Stimulated activated effector memory CD8-positive, alpha-beta T cell treated with anti-CD3 and anti-CD28 coated beads, Interleukin-12 subunit alpha, Interleukin-12 subunit beta, amount 100 ng/mL, for 72 hours (primary cell): ENCODE results near the gene FGGY.
A peak's percentile ranks its signal among the peaks of the same experiment; 100 is the strongest.
"Not testable (repeated sequence)": the region's sequence is repeated elsewhere in the genome, so short reads cannot be mapped to it uniquely, and the experiment has no call there.

Experiments used
- ATAC-seq: fragments of 150-1000 bp; cut with Tn5 transposase; 2 replicates; pipeline ENCODE4 v1.10.0; 2021
- DNase-seq, 2 donors: peaks; one replicate each; pipeline ENCODE4 v3.0.0; 2021 to 2022; ENCODE audit warnings: low spot score in 2 of 2
- H3K27ac Mint-ChIP-seq: one replicate; pipeline ENCODE4 v1.8.0; 2022; ENCODE audit warnings: mild to moderate bottlenecking, mixed read lengths
- H3K36me3 Mint-ChIP-seq: one replicate; pipeline ENCODE4 v1.8.0; 2022; ENCODE audit warnings: mild to moderate bottlenecking, mixed read lengths
- H3K4me1 Mint-ChIP-seq: one replicate; pipeline ENCODE4 v1.8.0; 2022; ENCODE audit warnings: mixed read lengths
- H3K4me3 Mint-ChIP-seq: one replicate; pipeline ENCODE4 v1.8.0; 2022; ENCODE audit warnings: mild to moderate bottlenecking, mixed read lengths
- H3K9me3 Mint-ChIP-seq: one replicate; pipeline ENCODE4 v1.8.0; 2022; ENCODE audit warnings: mixed read lengths

Gene FGGY

GRCh38 chr1:59730302-59730701 lies 433.4 kb downstream of the FGGY start:
- no peaks in the 10 kb centered on the region for H3K36me3 Mint-ChIP-seq
- ATAC-seq = no peak
- H3K4me3 Mint-ChIP-seq = no peak overlapping the region
- no peak overlapping the region for H3K27ac Mint-ChIP-seq
- no peaks in the 10 kb centered on the region for H3K4me1 Mint-ChIP-seq
- no peak for DNase-seq
- H3K9me3 Mint-ChIP-seq = no peaks in the 10 kb centered on the region

GRCh38 chr1:59730759-59731478 lies 434.0 kb downstream of the FGGY start:
- DNase-seq = no peak
- H3K9me3 Mint-ChIP-seq = no peaks in the 10 kb centered on the region
- no peak overlapping the region for H3K4me3 Mint-ChIP-seq
- H3K4me1 Mint-ChIP-seq = no peaks in the 10 kb centered on the region
- H3K36me3 Mint-ChIP-seq = no peaks in the 10 kb centered on the region
- peak; percentile 79 for ATAC-seq
- H3K27ac Mint-ChIP-seq = no peak overlapping the region

GRCh38 chr1:59731591-59731990 lies 434.7 kb downstream of the FGGY start:
- no peak overlapping the region for H3K4me3 Mint-ChIP-seq
- ATAC-seq (no peak), DNase-seq (no peak)
- H3K27ac Mint-ChIP-seq = no peak overlapping the region
- H3K9me3 Mint-ChIP-seq = peaks cover 3% of the 10 kb centered on the region
- H3K4me1 Mint-ChIP-seq = no peaks in the 10 kb centered on the region
- no peaks in the 10 kb centered on the region for H3K36me3 Mint-ChIP-seq

GRCh38 chr1:59732214-59732955 lies 435.5 kb downstream of the FGGY start:
- ATAC-seq (no peak), DNase-seq (no peak)
- no peak overlapping the region for H3K27ac Mint-ChIP-seq
- H3K36me3 Mint-ChIP-seq = no peaks in the 10 kb centered on the region
- H3K4me1 Mint-ChIP-seq = no peaks in the 10 kb centered on the region
- H3K9me3 Mint-ChIP-seq = peaks cover 4% of the 10 kb centered on the region
- H3K4me3 Mint-ChIP-seq = no peak overlapping the region

GRCh38 chr1:59733443-59734141 lies 436.7 kb downstream of the FGGY start:
- no peak for DNase-seq
- no peak for ATAC-seq
- Mint-ChIP-seq H3K9me3 (peaks cover 4% of the 10 kb centered on the region), H3K27ac (no peak overlapping the region), H3K4me3 (no peak overlapping the region), H3K4me1 (no peaks in the 10 kb centered on the region), H3K36me3 (no peaks in the 10 kb centered on the region)

GRCh38 chr1:59735927-59736326 lies 439.0 kb downstream of the FGGY start:
- not testable (repeated sequence) for H3K36me3 Mint-ChIP-seq, H3K27ac Mint-ChIP-seq, H3K4me3 Mint-ChIP-seq

GRCh38 chr1:59736744-59737143 lies 439.9 kb downstream of the FGGY start:
- Mint-ChIP-seq H3K4me3 (no peak overlapping the region), H3K36me3 (no peaks in the 10 kb centered on the region)
- no peak for ATAC-seq

More at GRCh38 chr1:59735927-59736326, 439.0 kb downstream of the FGGY start:
- not testable (repeated sequence) for DNase-seq, ATAC-seq, H3K9me3 Mint-ChIP-seq, H3K4me1 Mint-ChIP-seq

GRCh38 chr1:59737638-59738037 lies 440.7 kb downstream of the FGGY start:
- Mint-ChIP-seq H3K36me3 (no peaks in the 10 kb centered on the region), H3K4me1 (no peaks in the 10 kb centered on the region), H3K27ac (no peak overlapping the region), H3K4me3 (no peak overlapping the region), H3K9me3 (peaks cover 4% of the 10 kb centered on the region)
- DNase-seq (no peak), ATAC-seq (no peak)

More at GRCh38 chr1:59736744-59737143, 439.9 kb downstream of the FGGY start:
- Mint-ChIP-seq H3K27ac (no peak overlapping the region), H3K4me1 (no peaks in the 10 kb centered on the region), H3K9me3 (peaks cover 4% of the 10 kb centered on the region)
- DNase-seq = no peak

GRCh38 chr1:59738152-59738551 lies 441.3 kb downstream of the FGGY start:
- no peak for ATAC-seq
- Mint-ChIP-seq H3K9me3 (peaks cover 4% of the 10 kb centered on the region), H3K36me3 (no peaks in the 10 kb centered on the region), H3K4me3 (no peak overlapping the region), H3K27ac (no peak overlapping the region), H3K4me1 (no peaks in the 10 kb centered on the region)
- no peak for DNase-seq

- Mint-ChIP-seq H3K36me3 (no peaks in the 10 kb centered on the region), H3K4me3 (no peak overlapping the region), H3K9me3 (peaks cover 4% of the 10 kb centered on the region), H3K27ac (no peak overlapping the region), H3K4me1 (no peaks in the 10 kb centered on the region)
- no peak for ATAC-seq
- no peak for DNase-seq
Observed at GRCh38 chr1:59738591-59739015, 441.7 kb downstream of the FGGY start.

- DNase-seq = no peak
- Mint-ChIP-seq H3K4me1 (no peaks in the 10 kb centered on the region), H3K9me3 (peaks cover 4% of the 10 kb centered on the region), H3K27ac (no peak overlapping the region), H3K36me3 (no peaks in the 10 kb centered on the region), H3K4me3 (no peak overlapping the region)
- ATAC-seq = no peak
Observed at GRCh38 chr1:59739111-59739510, 442.2 kb downstream of the FGGY start.

GRCh38 chr1:59742526-59742925 lies 445.6 kb downstream of the FGGY start:
- Mint-ChIP-seq H3K4me3 (no peak overlapping the region), H3K36me3 (no peaks in the 10 kb centered on the region), H3K9me3 (no peaks in the 10 kb centered on the region), H3K4me1 (no peaks in the 10 kb centered on the region), H3K27ac (no peak overlapping the region)
- no peak for ATAC-seq
- DNase-seq = no peak

- Mint-ChIP-seq H3K36me3 (no peaks in the 10 kb centered on the region), H3K9me3 (no peaks in the 10 kb centered on the region), H3K4me1 (no peaks in the 10 kb centered on the region), H3K27ac (no peak overlapping the region), H3K4me3 (no peak overlapping the region)
- DNase-seq (no peak), ATAC-seq (no peak)
Observed at GRCh38 chr1:59743324-59744091, 446.6 kb downstream of the FGGY start.

- ATAC-seq (no peak), DNase-seq (no peak)
- Mint-ChIP-seq H3K4me3 (no peak overlapping the region), H3K9me3 (no peaks in the 10 kb centered on the region), H3K27ac (no peak overlapping the region), H3K4me1 (no peaks in the 10 kb centered on the region), H3K36me3 (no peaks in the 10 kb centered on the region)
Observed at GRCh38 chr1:59747420-59748024, 450.6 kb downstream of the FGGY start.

- no peak overlapping the region for H3K4me3 Mint-ChIP-seq
- H3K27ac Mint-ChIP-seq = no peak overlapping the region
- ATAC-seq (no peak), DNase-seq (no peak)
- no peaks in the 10 kb centered on the region for H3K4me1 Mint-ChIP-seq
- H3K9me3 Mint-ChIP-seq = no peaks in the 10 kb centered on the region
- no peaks in the 10 kb centered on the region for H3K36me3 Mint-ChIP-seq
Observed at GRCh38 chr1:59748123-59748522, 451.2 kb downstream of the FGGY start.
